Gastroesophageal sphincter (tissue), 4 donors: ENCODE measurements around the gene NT5C3A. TPM values are rescaled to one million over a fixed set of nuclear protein-coding genes. Genes with fewer than 3 reads are reported as not detected.

ENCODE experiments used
- ATAC-seq: fragments of 150-250 bp; one replicate; pipeline ENCODE4 v1.9.1; 2016; ENCODE audit warnings: mild to moderate bottlenecking, moderate library complexity
- H3K27ac ChIP-seq, 4 donors: fragments of 200-600 bp; sonication (generic) in 3 of 4; 1 replicate in 3 of 4; 2 replicates in 1 of 4; pipeline ENCODE4 v1.5.1; 2016 to 2019
- H3K27me3 ChIP-seq: fragments of 200-600 bp; sonication (generic); one replicate; pipeline ENCODE4 v1.5.1; 2019
- H3K36me3 ChIP-seq, 2 donors: fragments of 200-600 bp; sonication (generic); one replicate each; pipeline ENCODE4 v1.5.1; 2019; ENCODE audit warnings: control low read depth in 1 of 2
- H3K4me1 ChIP-seq, 3 donors: fragments of 200-600 bp; sonication (generic); 1 replicate in 2 of 3; 2 replicates in 1 of 3; pipeline ENCODE4 v1.5.1; 2016 to 2019; ENCODE audit warnings: control low read depth in 2 of 3
- H3K4me3 ChIP-seq, 2 donors: fragments of 200-600 bp; sonication (generic); one replicate each; pipeline ENCODE4 v1.5.1; 2019; ENCODE audit warnings: mild to moderate bottlenecking in 1 of 2, moderate library complexity in 1 of 2
- H3K9me3 ChIP-seq, 3 donors: fragments of 200-600 bp; sonication (generic); one replicate each; pipeline ENCODE4 v1.5.1; 2017 to 2019; ENCODE audit warnings: control low read depth in 2 of 3
- EP300 ChIP-seq: sonication (generic); formaldehyde crosslinking; IDR thresholded peaks from one replicate; pipeline ENCODE4 v1.6.1; 2017; ENCODE audit warnings: antibody characterized with exemption, mild to moderate bottlenecking
- POLR2A ChIP-seq, 2 donors: fragments of 450-650 bp; IDR thresholded peaks; one replicate each; pipeline ENCODE4 v1.6.1; 2017; ENCODE audit warnings: antibody characterized with exemption in 2 of 2, mild to moderate bottlenecking in 2 of 2, moderate library complexity in 1 of 2
- POLR2AphosphoS5 ChIP-seq: sonication (generic); formaldehyde crosslinking; IDR thresholded peaks from one replicate; pipeline ENCODE4 v1.6.1; 2017; ENCODE audit warnings: antibody characterized with exemption
- WGBS, 2 donors: methylation state at CpG; one replicate each; pipeline ENCODE4 v1.1.5; 2018; ENCODE audit warnings: low coverage in 1 of 2; 5-methylcytosine and 5-hydroxymethylcytosine counted together
- total RNA-seq, 4 donors: library from RNA; depleted of rRNA; stranded (reverse); fragments of >200 nt; gene quantifications; one replicate each; pipeline ENCODE4 v1.1.0, GENCODE V29; 2016
- TF ChIP-seq, protein P1 (sequence below), 4 experiments: fragments of 200-600 bp in 2 of 4; fragments of 450-650 bp in 2 of 4; sonication (generic) in 1 of 4; IDR thresholded peaks; one replicate each; pipeline ENCODE4 v1.5.1; 2017 to 2019; ENCODE audit warnings: antibody characterized with exemption in 4 of 4, mild to moderate bottlenecking in 2 of 4, moderate library complexity in 2 of 4

The NT5C3A gene
- total RNA-seq, 4 donors from 2014 or later, result 13.1 to 32.5 (median 20.2) TPM

DNA sequence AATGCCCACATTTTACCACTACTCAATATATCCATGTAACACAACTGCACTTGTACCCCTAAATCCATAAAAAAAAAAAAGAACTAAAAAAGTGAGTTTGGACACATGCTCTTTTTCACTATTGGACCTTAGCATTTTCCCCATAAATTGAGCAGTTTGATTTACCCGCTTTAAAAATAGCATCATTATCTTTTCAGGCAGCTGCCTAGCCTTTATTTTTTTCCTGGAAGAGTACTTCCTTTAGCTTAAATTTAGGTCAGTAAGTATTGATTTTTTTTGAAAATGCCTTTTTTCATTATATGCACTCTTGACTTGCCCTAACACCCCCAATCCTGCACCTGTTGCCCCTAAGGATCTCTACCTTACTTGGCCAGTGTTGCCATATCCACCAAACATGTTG is 5.3 kb upstream of the NT5C3A start:
- H3K4me3 ChIP-seq, result no peak overlapping the region
- ATAC-seq, result no peak
- H3K27ac ChIP-seq, result no peak overlapping the region
- peaks cover 0 to 24% (median 0%) of the 10 kb centered on the region in 3 donors for H3K9me3 ChIP-seq
- TF ChIP-seq, protein P1, sequence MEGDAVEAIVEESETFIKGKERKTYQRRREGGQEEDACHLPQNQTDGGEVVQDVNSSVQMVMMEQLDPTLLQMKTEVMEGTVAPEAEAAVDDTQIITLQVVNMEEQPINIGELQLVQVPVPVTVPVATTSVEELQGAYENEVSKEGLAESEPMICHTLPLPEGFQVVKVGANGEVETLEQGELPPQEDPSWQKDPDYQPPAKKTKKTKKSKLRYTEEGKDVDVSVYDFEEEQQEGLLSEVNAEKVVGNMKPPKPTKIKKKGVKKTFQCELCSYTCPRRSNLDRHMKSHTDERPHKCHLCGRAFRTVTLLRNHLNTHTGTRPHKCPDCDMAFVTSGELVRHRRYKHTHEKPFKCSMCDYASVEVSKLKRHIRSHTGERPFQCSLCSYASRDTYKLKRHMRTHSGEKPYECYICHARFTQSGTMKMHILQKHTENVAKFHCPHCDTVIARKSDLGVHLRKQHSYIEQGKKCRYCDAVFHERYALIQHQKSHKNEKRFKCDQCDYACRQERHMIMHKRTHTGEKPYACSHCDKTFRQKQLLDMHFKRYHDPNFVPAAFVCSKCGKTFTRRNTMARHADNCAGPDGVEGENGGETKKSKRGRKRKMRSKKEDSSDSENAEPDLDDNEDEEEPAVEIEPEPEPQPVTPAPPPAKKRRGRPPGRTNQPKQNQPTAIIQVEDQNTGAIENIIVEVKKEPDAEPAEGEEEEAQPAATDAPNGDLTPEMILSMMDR (IDR thresholded peaks at IDR 0.05), result no peak
- no peak for TF ChIP-seq POLR2A (IDR thresholded peaks at IDR 0.05)
- TF ChIP-seq POLR2AphosphoS5, result no peak
- no peaks in the 10 kb centered on the region for H3K36me3 ChIP-seq
- no peaks in the 10 kb centered on the region for H3K27me3 ChIP-seq
- H3K4me1 ChIP-seq, result peaks cover 0 to 19% (median 2%) of the 10 kb centered on the region in 3 donors
- WGBS, 2 donors, result 80 to 92% methylated on average over 1 of the region's 1 CpG

DNA sequence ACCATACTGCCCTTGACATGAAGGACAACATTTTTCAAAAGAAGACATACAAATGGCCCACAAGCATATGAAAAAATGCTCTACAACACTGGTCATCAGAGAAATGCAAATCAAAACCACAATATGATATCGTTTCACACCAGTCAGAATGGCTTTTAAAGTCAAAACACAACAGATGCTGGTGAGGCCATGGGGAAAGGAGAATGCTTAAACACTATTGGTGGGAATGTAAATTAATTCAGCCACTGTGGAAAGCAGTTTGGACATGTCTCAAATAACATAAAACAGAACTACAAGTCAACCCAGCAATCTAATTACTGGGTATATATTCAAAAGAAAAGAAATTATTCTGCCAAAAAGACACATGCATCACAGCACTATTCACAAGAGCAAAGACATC is 4.2 kb upstream of the NT5C3A start:
- 77 to 100% methylated on average over 1 of the region's 1 CpG for WGBS, 2 donors
- Histone ChIP-seq H3K27me3 (no peaks in the 10 kb centered on the region), H3K36me3 (no peaks in the 10 kb centered on the region), H3K4me1 (peaks cover 0 to 11% (median 0%) of the 10 kb centered on the region in 3 donors), H3K4me3 (no peak overlapping the region), H3K27ac (no peak overlapping the region), H3K9me3 (peaks cover 0 to 24% (median 0%) of the 10 kb centered on the region in 3 donors)
- ATAC-seq, result no peak
- TF ChIP-seq, protein P1 (IDR thresholded peaks at IDR 0.05), result no peak
- TF ChIP-seq EP300 (no peak), POLR2A (IDR thresholded peaks at IDR 0.05) (no peak), POLR2AphosphoS5 (no peak)

DNA sequence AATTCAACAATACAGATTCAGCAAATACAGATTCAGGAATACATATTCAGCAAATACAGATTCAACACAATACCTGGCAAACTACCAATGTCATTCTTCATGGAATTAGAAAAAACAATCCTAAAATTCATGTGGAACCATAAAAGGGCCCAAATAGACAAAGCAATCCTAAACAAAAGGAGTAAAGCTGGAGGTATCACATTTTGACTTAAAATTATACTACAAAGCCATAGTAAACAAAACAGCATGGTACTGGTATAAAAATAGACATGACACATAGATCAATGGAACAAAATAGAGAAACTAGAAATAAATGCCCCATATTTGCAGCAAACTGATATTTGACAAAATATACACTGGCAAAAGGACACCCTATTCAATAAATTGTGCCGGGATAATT is 3.4 kb upstream of the NT5C3A start:
- Histone ChIP-seq H3K9me3 (peaks cover 0 to 24% (median 0%) of the 10 kb centered on the region in 3 donors), H3K36me3 (no peaks in the 10 kb centered on the region), H3K27ac (no peak overlapping the region), H3K4me3 (no peak overlapping the region), H3K4me1 (peaks cover 0 to 19% (median 5%) of the 10 kb centered on the region in 3 donors), H3K27me3 (no peaks in the 10 kb centered on the region)
- TF ChIP-seq EP300 (no peak), POLR2A (IDR thresholded peaks at IDR 0.05) (no peak), POLR2AphosphoS5 (no peak)
- TF ChIP-seq, protein P1 (IDR thresholded peaks at IDR 0.05), result no peak
- ATAC-seq, result no peak
- 100% methylated on average over 1 of the region's 1 CpG for WGBS, 2 donors

DNA sequence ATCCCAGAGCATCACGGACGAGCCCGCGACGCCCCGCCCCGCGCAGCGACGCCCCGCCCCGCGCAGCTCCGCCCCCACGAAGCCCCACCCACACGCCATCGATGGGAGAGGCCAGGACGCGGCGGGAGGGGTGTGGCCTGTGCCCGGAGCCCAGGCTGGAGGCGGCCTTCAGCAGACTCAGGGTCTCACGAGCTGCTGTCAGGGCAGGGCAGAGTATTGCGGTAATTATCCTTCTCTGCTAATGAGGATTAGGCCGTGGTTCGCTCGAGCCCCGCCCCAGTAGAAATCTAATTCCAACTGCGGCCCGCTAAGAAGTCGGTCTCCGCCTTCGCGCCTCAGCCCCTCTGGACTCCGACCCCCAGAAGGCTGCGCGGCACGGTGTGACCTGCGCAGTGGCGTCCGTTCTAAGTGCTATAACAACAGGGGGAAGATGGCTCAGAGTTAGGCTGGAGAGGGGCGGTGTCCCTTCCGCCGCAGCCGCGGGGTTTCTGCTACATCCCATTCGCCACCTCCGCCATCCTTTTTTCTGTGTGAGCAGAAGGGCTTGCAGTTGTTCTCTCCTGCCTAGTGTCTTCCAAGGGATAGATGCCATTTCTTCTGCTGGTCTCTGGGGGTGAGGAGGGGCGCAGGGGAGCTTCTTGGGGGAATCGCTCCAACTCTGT is 337 bp upstream of the NT5C3A start:
- ATAC-seq, result peak; percentile 98
- H3K27me3 ChIP-seq, result no peaks in the 10 kb centered on the region
- H3K4me1 ChIP-seq, result peaks cover 0 to 44% (median 10%) of the 10 kb centered on the region in 3 donors
- peaks cover 0 to 13% (median 0%) of the 10 kb centered on the region in 3 donors for H3K9me3 ChIP-seq
- TF ChIP-seq POLR2AphosphoS5 (peak; percentile 38), POLR2A (IDR thresholded peaks at IDR 0.05) (peak; percentile 28 to 53)
- TF ChIP-seq, protein P1 (IDR thresholded peaks at IDR 0.05), result no peak
- peak overlapping the region; percentile 66 to 95 (median 92) for H3K27ac ChIP-seq
- WGBS, 2 donors, result 0% methylated on average over 7 to 12 of the region's 50 CpGs
- H3K36me3 ChIP-seq, result no peaks in the 10 kb centered on the region
- peak overlapping the region; percentile 59 to 87 for H3K4me3 ChIP-seq

DNA sequence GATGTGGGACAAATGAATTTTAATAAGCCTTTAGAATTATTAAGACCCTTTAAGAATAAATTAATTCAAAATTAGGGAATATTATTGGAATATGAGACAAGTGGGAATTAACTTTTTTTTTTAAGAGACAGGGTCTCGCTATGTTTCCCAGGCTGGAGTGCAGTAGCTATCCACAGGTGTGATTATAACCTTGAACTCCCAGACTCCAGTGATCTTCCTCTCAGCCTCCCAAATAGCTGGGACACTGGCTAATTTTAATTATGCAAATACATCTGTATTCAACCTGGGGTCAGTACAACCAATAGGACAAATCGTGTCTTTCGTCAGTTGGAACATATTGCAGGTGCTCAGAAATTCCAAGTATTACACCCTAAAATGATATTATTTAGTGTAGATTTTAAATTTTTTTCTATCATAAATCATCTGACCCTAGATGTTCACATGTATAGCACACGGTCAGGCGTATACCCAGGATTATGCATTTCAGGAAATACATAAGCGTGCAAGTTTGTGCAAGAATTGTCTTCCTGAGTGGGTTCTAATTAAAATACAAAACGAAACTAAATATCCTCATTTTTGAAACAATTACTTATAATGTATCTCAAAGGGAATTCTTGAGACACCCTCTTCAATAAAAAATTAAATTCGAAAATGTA is 1.2 kb downstream of the NT5C3A start:
- WGBS, 2 donors, result 25 to 28% methylated on average over 8 of the region's 8 CpGs

More for the DNA sequence above, 1.2 kb downstream of the NT5C3A start:
- peaks cover 0 to 44% (median 10%) of the 10 kb centered on the region in 3 donors for H3K4me1 ChIP-seq
- no peak for ATAC-seq
- peak overlapping the region in 3 of 4 donors; percentile 92 to 95 (median 93) for H3K27ac ChIP-seq
- peaks cover 0 to 6% (median 0%) of the 10 kb centered on the region in 3 donors for H3K9me3 ChIP-seq
- no peaks in the 10 kb centered on the region for H3K27me3 ChIP-seq
- TF ChIP-seq POLR2AphosphoS5, result no peak
- TF ChIP-seq EP300, result no peak
- no peak for TF ChIP-seq POLR2A (IDR thresholded peaks at IDR 0.05)
- TF ChIP-seq, protein P1 (IDR thresholded peaks at IDR 0.05), result no peak
- peaks cover 0 to 9% of the 10 kb centered on the region in 2 donors for H3K36me3 ChIP-seq
- H3K4me3 ChIP-seq, result peak overlapping the region; percentile 59 to 87
